ENCODE measurements around the gene FANCL. TPM values are rescaled to one million over a fixed set of nuclear protein-coding genes. Genes with fewer than 3 reads are reported as not detected.
"Not testable (repeated sequence)": the region's sequence is repeated elsewhere in the genome, so short reads cannot be mapped to it uniquely, and the experiment has no call there.

Gene FANCL
- total RNA-seq (10 to 100 TPM; 36.6 to 52.3 TPM), polyA plus RNA-seq (ENCODE audit: insufficient read depth, low read depth, low replicate concordance) (27.8 TPM)
- long read RNA-seq, donor 1, transcript FANCL-201 (14 exons, 1,683 nt) = major isoform, 8 of 18 reads
- long read RNA-seq, donor 1, transcript FANCL-202 (14 exons, 1,698 nt) = major isoform, 8 of 18 reads
- long read RNA-seq, donor 1, partial matches to known transcripts = 0 of 18 reads
- long read RNA-seq, donor 1, other reads (novel, unspliced or antisense) = 0 of 18 reads
- long read RNA-seq, donor 2, transcript FANCL-201 (14 exons, 1,683 nt) = major isoform, 8 of 9 reads
- long read RNA-seq, donor 2, partial matches to known transcripts = 0 of 9 reads
- long read RNA-seq, donor 2, other reads (novel, unspliced or antisense) = 0 of 9 reads

- Histone ChIP-seq H3K36me3 (ENCODE audit: low read depth, missing control alignments) (no peaks in the 10 kb centered on the region), H3K27ac (peak within 1 kb of the TSS; percentile 89 to 90), H3K9me3 (no peaks in the 10 kb centered on the region), H3K4me3 (peak within 1 kb of the TSS; percentile 88 to 89), H3K27me3 (no peaks in the 10 kb centered on the region), H3K4me1 (no peaks in the 10 kb centered on the region)
- WGBS, 2 donors = 0% methylated on average over 42 to 59 of the region's 59 CpGs
- DNase-seq = peak; percentile 93
- TF ChIP-seq POLR2A (IDR thresholded peaks at IDR 0.05) (no peak), CTCF (IDR thresholded peaks at IDR 0.05) (no peak)
- intact Hi-C loops (cut with DNase I; ENCODE audit: low total_unique reads) = no loop called here
Observed at GRCh38 chr2:58240670-58241545, at the start of gene FANCL. TSS of gene FANCL (minus strand) at chr2:58241325. CDS start at chr2:58241313, 12 bp downstream.

GRCh38 chr2:58289029-58289428 lies 47.9 kb upstream of the FANCL start:
- DNase-seq = no peak
- Histone ChIP-seq H3K27me3 (no peaks in the 10 kb centered on the region), H3K4me3 (no peak overlapping the region), H3K27ac (no peak overlapping the region), H3K36me3 (ENCODE audit: low read depth, missing control alignments) (no peaks in the 10 kb centered on the region), H3K9me3 (no peaks in the 10 kb centered on the region), H3K4me1 (no peaks in the 10 kb centered on the region)
- intact Hi-C loops (cut with DNase I; ENCODE audit: low total_unique reads) = no loop called here
- no peak for TF ChIP-seq CTCF (IDR thresholded peaks at IDR 0.05)
- no peak for TF ChIP-seq POLR2A (IDR thresholded peaks at IDR 0.05)
- 79 to 88% methylated on average over 3 of the region's 3 CpGs for WGBS, 2 donors

GRCh38 chr2:58283931-58284330 lies 42.8 kb upstream of the FANCL start:
- no peaks in the 10 kb centered on the region for H3K27me3 ChIP-seq
- TF ChIP-seq CTCF (IDR thresholded peaks at IDR 0.05) (no peak), POLR2A (IDR thresholded peaks at IDR 0.05) (no peak)
- no peak overlapping the region for H3K4me3 ChIP-seq
- no peaks in the 10 kb centered on the region for H3K9me3 ChIP-seq
- H3K36me3 ChIP-seq (ENCODE audit: low read depth, missing control alignments) = no peaks in the 10 kb centered on the region
- intact Hi-C loops (cut with DNase I; ENCODE audit: low total_unique reads) = no loop called here
- DNase-seq = no peak
- H3K4me1 ChIP-seq = no peaks in the 10 kb centered on the region
- H3K27ac ChIP-seq = no peak overlapping the region

- DNase-seq; H3K36me3 ChIP-seq (ENCODE audit: low read depth, missing control alignments); intact Hi-C loops (cut with DNase I; ENCODE audit: low total_unique reads); H3K9me3 ChIP-seq; H3K4me1 ChIP-seq; H3K27ac ChIP-seq; H3K27me3 ChIP-seq; H3K4me3 ChIP-seq: not testable (repeated sequence)
- 94 to 95% methylated on average over 3 of the region's 3 CpGs for WGBS, 2 donors
Observed at GRCh38 chr2:58275144-58275543, 34.0 kb upstream of the FANCL start.

GRCh38 chr2:58271826-58272225 lies 30.7 kb upstream of the FANCL start:
- H3K27ac ChIP-seq = no peak overlapping the region
- TF ChIP-seq CTCF (IDR thresholded peaks at IDR 0.05) (no peak), POLR2A (IDR thresholded peaks at IDR 0.05) (no peak)
- no peaks in the 10 kb centered on the region for H3K4me1 ChIP-seq
- 58 to 75% methylated on average over 1 of the region's 1 CpG for WGBS, 2 donors
- H3K36me3 ChIP-seq (ENCODE audit: low read depth, missing control alignments) = no peaks in the 10 kb centered on the region
- no peak for DNase-seq
- intact Hi-C loops (cut with DNase I; ENCODE audit: low total_unique reads) = no loop called here
- no peaks in the 10 kb centered on the region for H3K9me3 ChIP-seq
- no peak overlapping the region for H3K4me3 ChIP-seq
- no peaks in the 10 kb centered on the region for H3K27me3 ChIP-seq

Data from testis (tissue), 5 donors.